Forelimb muscle (tissue), 1 donor: ENCODE measurements around the gene FGF1. TPM values are rescaled to one million over a fixed set of nuclear protein-coding genes. Genes with fewer than 3 reads are reported as not detected.

Experiments
- DNase-seq: peaks from one replicate; pipeline ENCODE4 v3.0.0-alpha.2; 2013; ENCODE audit warnings: low read depth
- polyA plus RNA-seq: library from polyadenylated mRNA; unstranded; fragments of 120-200 nt; gene quantifications from one replicate; pipeline ENCODE4 v1.2.1, GENCODE V29; 2013; ENCODE audit not compliant: insufficient read length

Gene FGF1
- polyA plus RNA-seq, 1 donor: 10.6 TPM

- no peak for DNase-seq
Measured at GRCh38 chr5:142544071-142544753, 141.7 kb downstream of the FGF1 start.

GRCh38 chr5:142542906-142543305 lies 143.0 kb downstream of the FGF1 start:
- DNase-seq: no peak

Other genes with a start within 250 kb of the FGF1 start
- 11.9 TPM for gene ARHGAP26, start 84.3 kb upstream of the FGF1 start, polyA plus RNA-seq